Lung microvascular endothelial cell (primary cell): ENCODE results near the gene NPLOC4. TPM values are rescaled to one million over a fixed set of nuclear protein-coding genes. Genes with fewer than 3 reads are reported as not detected.
"Not testable (repeated sequence)": the region's sequence is repeated elsewhere in the genome, so short reads cannot be mapped to it uniquely, and the experiment has no call there.

Experiments
- DNase-seq, 2 donors: peaks; one replicate each; pipeline versions ENCODE4 v3.0.0 to v3.0.0-alpha.2; 2010; ENCODE audit warnings: low read depth in 2 of 2
- total RNA-seq: library from RNA; depleted of rRNA; stranded (reverse); fragments of >200 nt; gene quantifications from 2 replicates; pipeline ENCODE4 v1.2.1, GENCODE V29; 2014

Gene NPLOC4
- total RNA-seq, 1 donor from 2014 or later, result 51.2 TPM

GRCh38 chr17:81589612-81590011, 47.3 kb downstream of the NPLOC4 start:
- no peak for DNase-seq

- DNase-seq, result no peak
These were observed 50.8 kb downstream of the NPLOC4 start for GRCh38 chr17:81586096-81586495.

GRCh38 chr17:81584771-81585170, 52.1 kb downstream of the NPLOC4 start:
- DNase-seq, result not testable (repeated sequence)

- DNase-seq, result no peak
These were observed 53.1 kb downstream of the NPLOC4 start for GRCh38 chr17:81583589-81584342.

- DNase-seq, result no peak
These were observed 54.2 kb downstream of the NPLOC4 start for GRCh38 chr17:81582749-81583148.

- peak in 1 of 2 donors; percentile 65 for DNase-seq
These were observed 54.6 kb downstream of the NPLOC4 start for GRCh38 chr17:81582341-81582740.

- DNase-seq, result no peak
These were observed 55.2 kb downstream of the NPLOC4 start for GRCh38 chr17:81581758-81582157.

GRCh38 chr17:81580481-81580880, 56.4 kb downstream of the NPLOC4 start:
- no peak for DNase-seq

GRCh38 chr17:81579821-81580321, 57.0 kb downstream of the NPLOC4 start:
- DNase-seq, result peak in 1 of 2 donors; percentile 64

GRCh38 chr17:81579298-81579697, 57.6 kb downstream of the NPLOC4 start:
- DNase-seq, result no peak

GRCh38 chr17:81578561-81579225, 58.2 kb downstream of the NPLOC4 start:
- DNase-seq, result no peak

- DNase-seq, result no peak
These were observed 58.9 kb downstream of the NPLOC4 start for GRCh38 chr17:81578038-81578441.

GRCh38 chr17:81577278-81578000, 59.5 kb downstream of the NPLOC4 start:
- DNase-seq, result no peak

- DNase-seq, result peak in 1 of 2 donors; percentile 78
These were observed 60.2 kb downstream of the NPLOC4 start for GRCh38 chr17:81576621-81577277.

- DNase-seq, result no peak
These were observed 61.1 kb downstream of the NPLOC4 start for GRCh38 chr17:81575836-81576235.

- DNase-seq, result no peak
These were observed 62.3 kb downstream of the NPLOC4 start for GRCh38 chr17:81574643-81574956.

GRCh38 chr17:81573794-81574642, 62.9 kb downstream of the NPLOC4 start:
- no peak for DNase-seq

- no peak for DNase-seq
These were observed 64.2 kb downstream of the NPLOC4 start for GRCh38 chr17:81572563-81573168.

GRCh38 chr17:81570964-81571363, 65.9 kb downstream of the NPLOC4 start:
- no peak for DNase-seq

- DNase-seq, result no peak
These were observed 66.9 kb downstream of the NPLOC4 start for GRCh38 chr17:81569986-81570514.
